ENCODE results near the gene MIPOL1. TPM values are rescaled to one million over a fixed set of nuclear protein-coding genes. Genes with fewer than 3 reads are reported as not detected.

The MIPOL1 gene
- total and polyA plus RNA-seq, 2 donors (not counting 3 experiments of a cell fraction or from before 2014, with no cell fraction given), result 3.4 to 33.5 TPM

DNA sequence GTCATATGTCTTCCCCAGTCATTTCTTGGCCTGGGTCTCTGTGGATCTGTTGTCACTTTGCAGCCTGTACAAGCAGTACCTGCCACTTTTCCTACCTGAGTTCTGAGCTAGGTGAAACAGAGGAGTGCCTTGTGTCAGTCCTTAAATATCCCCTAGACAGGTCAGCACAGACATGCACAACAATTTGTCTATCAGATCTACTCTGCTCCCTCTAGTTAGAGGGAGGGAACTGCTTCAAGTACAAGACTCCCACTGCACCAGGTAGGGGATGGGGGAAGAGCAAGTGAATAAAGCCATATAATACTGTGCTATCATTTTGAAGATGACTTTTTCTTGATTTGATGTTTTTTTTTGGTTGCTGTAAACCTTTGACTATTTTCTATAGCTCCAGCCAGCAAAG is 39.4 kb downstream of the MIPOL1 start:
- peaks cover 45% of the 10 kb centered on the region for H3K79me2 ChIP-seq (ENCODE audit: control insufficient read depth, insufficient read depth, low read length)
- H3K4me2 ChIP-seq (ENCODE audit: insufficient read depth, low read length), result no peak overlapping the region
- TF ChIP-seq EZH2 (IDR thresholded peaks at IDR 0.05; ENCODE audit: borderline replicate concordance, low read depth, low read length, severe bottlenecking) (no peak), MYC (IDR thresholded peaks at IDR 0.05; ENCODE audit: low read depth, low read length) (no peak), POLR2AphosphoS5 (IDR thresholded peaks at IDR 0.05; ENCODE audit: insufficient read depth, low read depth, low read length) (no peak), MAX (IDR thresholded peaks at IDR 0.05; ENCODE audit: insufficient read depth, insufficient read length) (no peak), JUN (IDR thresholded peaks at IDR 0.05; ENCODE audit: borderline replicate concordance, insufficient read depth, insufficient read length, low read depth) (no peak), GATA2 (IDR thresholded peaks at IDR 0.05; ENCODE audit: insufficient read depth, insufficient read length, low read depth, low read length) (no peak), FOS (IDR thresholded peaks at IDR 0.05; ENCODE audit: borderline replicate concordance, insufficient read depth, low read length) (no peak)
- no peaks in the 10 kb centered on the region for H3K9me1 ChIP-seq (replicated peaks; ENCODE audit: control insufficient read depth, extremely low read depth, insufficient read depth, low read length)
- no peaks in the 10 kb centered on the region for H3K27me3 ChIP-seq (ENCODE audit: control insufficient read depth in 2 of 2, insufficient read depth in 2 of 2, low read length in 2 of 2)
- H3K36me3 ChIP-seq (ENCODE audit: control insufficient read depth in 2 of 2, extremely low read depth in 1 of 2, insufficient read depth in 2 of 2, low read length in 2 of 2), result no peaks in the 10 kb centered on the region
- CTCF ChIA-PET, result interaction anchor here (8.5 kb wide), 1 partner anchor 88 kb away, joined by 79 read pairs; no protein-coding TSS in a partner anchor
- peaks cover 3% of the 10 kb centered on the region for H4K20me1 ChIP-seq (replicated peaks; ENCODE audit: control insufficient read depth, extremely low read depth, insufficient read depth, low read length)
- dilution Hi-C loops (cut with MboI; ENCODE audit: extremely low pct_ligation_motif_present, low sequenced_read_pairs) (no loop called here), intact Hi-C loops (cut with micrococcal nuclease) (no loop called here)
- no peak for FAIRE-seq
- no peaks in the 10 kb centered on the region for H3K9me3 ChIP-seq (replicated peaks; ENCODE audit: control insufficient read depth, insufficient read depth, low read length)
- BruUV-seq (replicated peaks), result no TSS peak
- H2AFZ ChIP-seq (ENCODE audit: low read depth, low read length), result no peak overlapping the region
- DNase-seq (ENCODE audit: low read depth, low spot score), result no peak
- no peak overlapping the region for H3K4me3 ChIP-seq (replicated peaks in 1 of 3; ENCODE audit: insufficient read depth in 1 of 3, low read depth in 1 of 3, low read length in 3 of 3)
- H3K9ac ChIP-seq (replicated peaks; ENCODE audit: extremely low read depth, insufficient read depth, low read length), result no peak overlapping the region
- POLR2A ChIA-PET, result no interaction called here
- H3K27ac ChIP-seq (ENCODE audit: insufficient read depth, low read depth, low read length), result no peak overlapping the region
- H3K4me1 ChIP-seq (ENCODE audit: control insufficient read depth, extremely low read depth, insufficient read depth, low read length), result no peaks in the 10 kb centered on the region

- Histone ChIP-seq H3K4me3 (replicated peaks in 1 of 3; ENCODE audit: insufficient read depth in 1 of 3, low read depth in 1 of 3, low read length in 3 of 3) (no peak overlapping the region), H3K9me1 (replicated peaks; ENCODE audit: control insufficient read depth, extremely low read depth, insufficient read depth, low read length) (no peaks in the 10 kb centered on the region), H3K27ac (ENCODE audit: insufficient read depth, low read depth, low read length) (no peak overlapping the region), H3K79me2 (ENCODE audit: control insufficient read depth, insufficient read depth, low read length) (peaks cover 48% of the 10 kb centered on the region), H3K9me3 (replicated peaks; ENCODE audit: control insufficient read depth, insufficient read depth, low read length) (no peaks in the 10 kb centered on the region), H3K27me3 (ENCODE audit: control insufficient read depth in 2 of 2, insufficient read depth in 2 of 2, low read length in 2 of 2) (no peaks in the 10 kb centered on the region), H3K4me2 (ENCODE audit: insufficient read depth, low read length) (no peak overlapping the region), H4K20me1 (replicated peaks; ENCODE audit: control insufficient read depth, extremely low read depth, insufficient read depth, low read length) (peaks cover 3% of the 10 kb centered on the region), H3K36me3 (ENCODE audit: control insufficient read depth in 2 of 2, extremely low read depth in 1 of 2, insufficient read depth in 2 of 2, low read length in 2 of 2) (no peaks in the 10 kb centered on the region), H3K4me1 (ENCODE audit: control insufficient read depth, extremely low read depth, insufficient read depth, low read length) (no peaks in the 10 kb centered on the region), H3K9ac (replicated peaks; ENCODE audit: extremely low read depth, insufficient read depth, low read length) (no peak overlapping the region), H2AFZ (ENCODE audit: low read depth, low read length) (no peak overlapping the region)
- intact Hi-C loops (cut with micrococcal nuclease) (no loop called here), dilution Hi-C loops (cut with MboI; ENCODE audit: extremely low pct_ligation_motif_present, low sequenced_read_pairs) (no loop called here)
- ChIA-PET CTCF (interaction anchor here (8.5 kb wide), 1 partner anchor 89 kb away, joined by 79 read pairs; no protein-coding TSS in a partner anchor), POLR2A (no interaction called here)
- BruUV-seq (replicated peaks), result no TSS peak
- TF ChIP-seq MYC (IDR thresholded peaks at IDR 0.05; ENCODE audit: low read depth, low read length) (no peak), GATA2 (IDR thresholded peaks at IDR 0.05; ENCODE audit: insufficient read depth, insufficient read length, low read depth, low read length) (no peak), EZH2 (IDR thresholded peaks at IDR 0.05; ENCODE audit: borderline replicate concordance, low read depth, low read length, severe bottlenecking) (no peak), POLR2AphosphoS5 (IDR thresholded peaks at IDR 0.05; ENCODE audit: insufficient read depth, low read depth, low read length) (no peak), FOS (IDR thresholded peaks at IDR 0.05; ENCODE audit: borderline replicate concordance, insufficient read depth, low read length) (no peak), POLR2A (IDR thresholded peaks at IDR 0.05; ENCODE audit: low read depth, low read length) (no peak), JUN (IDR thresholded peaks at IDR 0.05; ENCODE audit: borderline replicate concordance, insufficient read depth, insufficient read length, low read depth) (no peak), MAX (IDR thresholded peaks at IDR 0.05; ENCODE audit: insufficient read depth, insufficient read length) (no peak)
- TF ChIP-seq, protein P1, sequence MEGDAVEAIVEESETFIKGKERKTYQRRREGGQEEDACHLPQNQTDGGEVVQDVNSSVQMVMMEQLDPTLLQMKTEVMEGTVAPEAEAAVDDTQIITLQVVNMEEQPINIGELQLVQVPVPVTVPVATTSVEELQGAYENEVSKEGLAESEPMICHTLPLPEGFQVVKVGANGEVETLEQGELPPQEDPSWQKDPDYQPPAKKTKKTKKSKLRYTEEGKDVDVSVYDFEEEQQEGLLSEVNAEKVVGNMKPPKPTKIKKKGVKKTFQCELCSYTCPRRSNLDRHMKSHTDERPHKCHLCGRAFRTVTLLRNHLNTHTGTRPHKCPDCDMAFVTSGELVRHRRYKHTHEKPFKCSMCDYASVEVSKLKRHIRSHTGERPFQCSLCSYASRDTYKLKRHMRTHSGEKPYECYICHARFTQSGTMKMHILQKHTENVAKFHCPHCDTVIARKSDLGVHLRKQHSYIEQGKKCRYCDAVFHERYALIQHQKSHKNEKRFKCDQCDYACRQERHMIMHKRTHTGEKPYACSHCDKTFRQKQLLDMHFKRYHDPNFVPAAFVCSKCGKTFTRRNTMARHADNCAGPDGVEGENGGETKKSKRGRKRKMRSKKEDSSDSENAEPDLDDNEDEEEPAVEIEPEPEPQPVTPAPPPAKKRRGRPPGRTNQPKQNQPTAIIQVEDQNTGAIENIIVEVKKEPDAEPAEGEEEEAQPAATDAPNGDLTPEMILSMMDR (IDR thresholded peaks at IDR 0.05; ENCODE audit: extremely low read depth in 1 of 2, insufficient read depth in 1 of 2, low read depth in 1 of 2, low read length in 2 of 2), result no peak
- no peak for DNase-seq (ENCODE audit: low read depth, low spot score)
- FAIRE-seq, result no peak
Measured at GRCh38 chr14:37237735-37238200, 40.0 kb downstream of the MIPOL1 start.
